Parathyroid adenoma (tissue), 2 donors: ENCODE results near the gene HBEGF.

ENCODE experiments used
- H2AFZ ChIP-seq: fragments of 300-600 bp; sonication (generic); one replicate; pipeline ENCODE4 v1.7.0; 2017; ENCODE audit warnings: antibody characterized with exemption, mild to moderate bottlenecking
- H3K27ac ChIP-seq: fragments of 300-600 bp; sonication (generic); one replicate; pipeline ENCODE4 v1.7.0; 2017
- H3K27me3 ChIP-seq: fragments of 300-600 bp; sonication (generic); one replicate; pipeline ENCODE4 v1.7.0; 2017; ENCODE audit warnings: low read length; ENCODE audit not compliant: control insufficient read depth, insufficient read depth
- H3K36me3 ChIP-seq: fragments of 300-600 bp; sonication (generic); one replicate; pipeline ENCODE4 v1.7.0; 2017; ENCODE audit warnings: low read length; ENCODE audit not compliant: control insufficient read depth, insufficient read depth
- H3K4me1 ChIP-seq: fragments of 300-600 bp; sonication (generic); one replicate; pipeline ENCODE4 v1.7.0; 2017; ENCODE audit warnings: control low read depth
- H3K4me2 ChIP-seq: fragments of 300-600 bp; sonication (generic); one replicate; pipeline ENCODE4 v1.7.0; 2017; ENCODE audit warnings: low read length
- H3K4me3 ChIP-seq: fragments of 300-600 bp; sonication (generic); one replicate; pipeline ENCODE4 v1.7.0; 2017; ENCODE audit warnings: low read depth, low read length
- H3K79me2 ChIP-seq: fragments of 300-600 bp; sonication (generic); one replicate; pipeline ENCODE4 v1.7.0; 2017; ENCODE audit warnings: control low read depth
- H3K9ac ChIP-seq: fragments of 300-600 bp; sonication (generic); one replicate; pipeline ENCODE4 v1.7.0; 2017; ENCODE audit warnings: mild to moderate bottlenecking
- H3K9me3 ChIP-seq: fragments of 300-600 bp; sonication (generic); one replicate; pipeline ENCODE4 v1.7.0; 2017; ENCODE audit warnings: low read length; ENCODE audit not compliant: control insufficient read depth
- TF ChIP-seq, protein P1 (sequence below): fragments of 300-600 bp; sonication (generic); IDR thresholded peaks from one replicate; pipeline ENCODE4 v1.7.0; 2017; ENCODE audit warnings: antibody characterized with exemption, mild to moderate bottlenecking
- donor health status: primary hyperparathyroidism.

HBEGF gene

DNA sequence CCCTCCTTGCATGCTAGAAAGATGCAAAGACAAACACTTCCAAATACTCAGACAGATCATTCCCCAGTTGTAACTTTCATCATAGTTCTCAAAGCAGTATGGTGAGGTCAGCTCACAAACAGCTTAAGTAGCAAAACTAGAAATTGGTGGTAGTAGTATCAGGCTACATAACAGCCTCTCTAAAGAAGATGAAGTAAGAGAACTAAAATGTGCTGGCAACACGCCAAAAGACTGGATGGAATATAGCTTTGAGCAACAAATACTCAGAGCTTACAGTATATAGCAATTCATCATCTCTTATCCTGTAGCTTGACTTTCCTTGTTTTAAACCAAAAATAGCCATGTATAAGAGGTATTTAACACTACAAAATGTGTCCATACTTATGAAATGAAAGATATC lies 51.0 kb downstream of the HBEGF start:
- no peaks in the 10 kb centered on the region for H3K36me3 ChIP-seq
- peaks cover 27% of the 10 kb centered on the region for H3K79me2 ChIP-seq
- no peak overlapping the region for H3K27ac ChIP-seq
- no peaks in the 10 kb centered on the region for H3K9me3 ChIP-seq
- peak overlapping the region; percentile 39 for H3K4me2 ChIP-seq
- no peak overlapping the region for H3K9ac ChIP-seq
- H3K27me3 ChIP-seq = no peaks in the 10 kb centered on the region
- no peak overlapping the region for H2AFZ ChIP-seq
- H3K4me3 ChIP-seq = no peak overlapping the region
- H3K4me1 ChIP-seq = no peaks in the 10 kb centered on the region
- TF ChIP-seq, protein P1, sequence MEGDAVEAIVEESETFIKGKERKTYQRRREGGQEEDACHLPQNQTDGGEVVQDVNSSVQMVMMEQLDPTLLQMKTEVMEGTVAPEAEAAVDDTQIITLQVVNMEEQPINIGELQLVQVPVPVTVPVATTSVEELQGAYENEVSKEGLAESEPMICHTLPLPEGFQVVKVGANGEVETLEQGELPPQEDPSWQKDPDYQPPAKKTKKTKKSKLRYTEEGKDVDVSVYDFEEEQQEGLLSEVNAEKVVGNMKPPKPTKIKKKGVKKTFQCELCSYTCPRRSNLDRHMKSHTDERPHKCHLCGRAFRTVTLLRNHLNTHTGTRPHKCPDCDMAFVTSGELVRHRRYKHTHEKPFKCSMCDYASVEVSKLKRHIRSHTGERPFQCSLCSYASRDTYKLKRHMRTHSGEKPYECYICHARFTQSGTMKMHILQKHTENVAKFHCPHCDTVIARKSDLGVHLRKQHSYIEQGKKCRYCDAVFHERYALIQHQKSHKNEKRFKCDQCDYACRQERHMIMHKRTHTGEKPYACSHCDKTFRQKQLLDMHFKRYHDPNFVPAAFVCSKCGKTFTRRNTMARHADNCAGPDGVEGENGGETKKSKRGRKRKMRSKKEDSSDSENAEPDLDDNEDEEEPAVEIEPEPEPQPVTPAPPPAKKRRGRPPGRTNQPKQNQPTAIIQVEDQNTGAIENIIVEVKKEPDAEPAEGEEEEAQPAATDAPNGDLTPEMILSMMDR = no peak

DNA sequence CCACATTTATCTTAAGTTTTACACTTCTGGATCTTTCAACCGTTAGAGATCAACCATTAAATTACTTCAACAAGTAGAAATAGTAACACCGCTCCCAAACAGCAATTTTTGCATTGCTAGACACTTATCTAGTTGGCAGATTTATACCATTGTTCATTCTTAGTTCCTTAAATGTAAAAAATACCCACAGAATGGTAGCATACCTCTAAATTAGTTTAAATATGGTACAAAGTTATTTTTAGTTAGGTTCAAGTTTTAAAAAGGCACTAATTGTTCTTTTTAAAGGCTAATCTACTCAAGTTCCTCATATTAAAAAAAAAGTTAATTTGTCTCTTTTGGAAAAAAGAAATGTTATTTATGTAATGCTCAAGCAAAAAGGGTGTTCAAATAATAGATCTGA lies 51.6 kb downstream of the HBEGF start:
- H3K27ac ChIP-seq = no peak overlapping the region

DNA sequence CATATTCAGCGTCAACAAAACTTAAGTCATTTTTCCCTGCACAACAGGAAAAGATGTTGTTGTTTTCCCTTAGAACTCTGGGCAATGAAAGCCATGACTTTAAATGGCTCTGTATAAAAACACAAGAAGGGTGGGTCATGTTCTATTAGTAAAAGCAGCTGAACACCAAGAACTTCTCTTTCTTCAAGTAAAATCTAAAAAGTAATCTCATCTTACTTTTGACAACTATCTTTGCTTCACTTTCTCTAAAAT lies 52.6 kb downstream of the HBEGF start:
- H2AFZ ChIP-seq = no peak overlapping the region
- peaks cover 34% of the 10 kb centered on the region for H3K79me2 ChIP-seq
- H3K36me3 ChIP-seq = no peaks in the 10 kb centered on the region
- no peak overlapping the region for H3K27ac ChIP-seq
- H3K9me3 ChIP-seq = no peaks in the 10 kb centered on the region
- TF ChIP-seq, protein P1 = no peak
- H3K4me1 ChIP-seq = no peaks in the 10 kb centered on the region
- no peaks in the 10 kb centered on the region for H3K27me3 ChIP-seq
- no peak overlapping the region for H3K9ac ChIP-seq
- H3K4me3 ChIP-seq = no peak overlapping the region
- H3K4me2 ChIP-seq = no peak overlapping the region

More for the DNA sequence above, 51.6 kb downstream of the HBEGF start:
- Histone ChIP-seq H3K9ac (no peak overlapping the region), H3K27me3 (no peaks in the 10 kb centered on the region), H3K4me2 (no peak overlapping the region), H3K9me3 (no peaks in the 10 kb centered on the region), H3K4me1 (no peaks in the 10 kb centered on the region), H3K36me3 (no peaks in the 10 kb centered on the region), H3K4me3 (no peak overlapping the region), H2AFZ (no peak overlapping the region), H3K79me2 (peaks cover 26% of the 10 kb centered on the region)
- TF ChIP-seq, protein P1 = no peak

DNA sequence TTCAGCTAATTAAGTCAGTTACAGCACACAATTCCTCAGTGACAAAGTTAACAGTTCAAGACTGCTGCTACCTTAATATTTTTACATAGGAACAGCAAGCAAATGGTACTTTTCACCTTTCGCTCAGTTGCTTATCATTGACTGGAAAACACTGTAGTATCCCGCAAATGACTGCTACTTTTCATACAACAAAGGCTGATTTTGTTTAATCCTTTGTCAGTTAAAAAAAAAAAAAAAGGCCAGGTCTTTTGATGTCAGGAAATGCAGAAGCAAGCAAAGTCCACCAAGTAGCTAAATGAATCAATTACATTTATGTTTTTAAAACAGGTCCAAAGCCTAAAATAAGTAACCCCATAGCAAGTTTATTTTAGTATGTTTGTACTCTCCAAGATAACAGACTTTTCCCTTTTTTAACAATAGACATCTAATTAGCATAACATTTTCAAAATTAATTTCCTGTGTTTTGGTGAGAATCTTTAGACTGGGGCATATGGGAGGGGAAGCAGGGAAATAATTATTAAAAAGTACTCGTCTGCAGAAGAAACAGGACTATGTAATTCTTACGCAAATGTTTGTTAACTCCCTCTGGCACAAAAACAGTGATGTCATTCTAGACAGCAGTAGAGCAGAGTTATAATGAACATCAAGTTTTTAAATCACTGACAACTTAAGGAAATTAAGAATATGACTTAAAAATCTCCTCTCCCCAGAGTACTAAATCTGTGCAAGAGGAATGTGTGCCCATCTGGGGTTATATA lies 53.1 kb downstream of the HBEGF start:
- Histone ChIP-seq H2AFZ (no peak overlapping the region), H3K4me3 (no peak overlapping the region), H3K27ac (peak overlapping the region; percentile 40), H3K79me2 (peaks cover 37% of the 10 kb centered on the region), H3K9me3 (no peaks in the 10 kb centered on the region), H3K9ac (no peak overlapping the region), H3K36me3 (no peaks in the 10 kb centered on the region), H3K27me3 (no peaks in the 10 kb centered on the region), H3K4me2 (no peak overlapping the region), H3K4me1 (no peaks in the 10 kb centered on the region)
- TF ChIP-seq, protein P1 = no peak
